Keratinocyte (primary cell): ENCODE measurements around the gene HP1BP3. TPM values are rescaled to one million over a fixed set of nuclear protein-coding genes. Genes with fewer than 3 reads are reported as not detected.
A peak's percentile ranks its signal among the peaks of the same experiment; 100 is the strongest.

Experiments used
- DNase-seq: peaks from one replicate; pipeline ENCODE4 v3.0.0-alpha.2; 2011; ENCODE audit warnings: low read depth, missing footprints, low spot score
- FAIRE-seq: peaks from 2 replicates; lab custom pipeline; 2011; peaks lifted over from hg19 to GRCh38; lab: Jason Lieb, UNC
- H2AFZ ChIP-seq: 2 replicates; pipeline ENCODE4 v1.6.0; 2012; ENCODE audit warnings: low read length, control low read depth, inconsistent platforms; ENCODE audit not compliant: control insufficient read depth
- H3K27ac ChIP-seq: 2 replicates; pipeline ENCODE4 v1.5.1; 2011; ENCODE audit warnings: low read length; ENCODE audit not compliant: control insufficient read depth, insufficient read depth
- H3K27me3 ChIP-seq: 3 replicates; pipeline ENCODE4 v1.6.0; 2011; ENCODE audit warnings: low read length; ENCODE audit not compliant: control insufficient read depth, insufficient read depth; ENCODE audit errors: extremely low read depth
- H3K36me3 ChIP-seq, 2 experiments: 2 replicates in 1 of 2; 3 replicates in 1 of 2; pipeline ENCODE4 v1.5.1; 2011; ENCODE audit warnings: low read length in 2 of 2, mild to moderate bottlenecking in 1 of 2; ENCODE audit not compliant: control insufficient read depth in 2 of 2, insufficient read depth in 2 of 2; ENCODE audit errors: extremely low read depth in 1 of 2
- H3K4me1 ChIP-seq: 3 replicates; pipeline ENCODE4 v1.5.1; 2011; ENCODE audit warnings: low read length; ENCODE audit not compliant: control insufficient read depth, insufficient read depth; ENCODE audit errors: extremely low read depth
- H3K4me2 ChIP-seq: 3 replicates; pipeline ENCODE4 v1.6.0; 2011; ENCODE audit warnings: low read depth, low read length; ENCODE audit not compliant: control insufficient read depth, insufficient read depth; ENCODE audit errors: extremely low read depth
- H3K4me3 ChIP-seq, 3 experiments: fragments of 200-600 bp in 1 of 3; sonication (generic) in 1 of 3; 2 replicates in 2 of 3; 3 replicates in 1 of 3; pipeline ENCODE4 v1.5.1; 2011 to 2016; ENCODE audit warnings: low read length in 3 of 3, mild to moderate bottlenecking in 3 of 3, control low read depth in 2 of 3, inconsistent platforms in 1 of 3, low read depth in 1 of 3, mixed read lengths in 1 of 3, mixed run types in 1 of 3, moderate library complexity in 1 of 3; ENCODE audit not compliant: control insufficient read depth in 2 of 3, insufficient read depth in 2 of 3; ENCODE audit errors: extremely low read depth in 1 of 3
- H3K79me2 ChIP-seq: 2 replicates; pipeline ENCODE4 v1.6.0; 2012; ENCODE audit warnings: low read length; ENCODE audit not compliant: control insufficient read depth, insufficient read depth
- H3K9ac ChIP-seq: 3 replicates; pipeline ENCODE4 v1.6.0; 2011; ENCODE audit warnings: low read length; ENCODE audit not compliant: control insufficient read depth, insufficient read depth; ENCODE audit errors: extremely low read depth
- H3K9me1 ChIP-seq: 3 replicates; pipeline ENCODE4 v1.6.0; 2011; ENCODE audit warnings: low read length; ENCODE audit not compliant: control insufficient read depth, insufficient read depth; ENCODE audit errors: extremely low read depth
- H3K9me3 ChIP-seq: 2 replicates; pipeline ENCODE4 v1.5.1; 2012; ENCODE audit warnings: low read depth, low read length; ENCODE audit not compliant: control insufficient read depth
- H4K20me1 ChIP-seq: 3 replicates; pipeline ENCODE4 v1.6.0; 2011; ENCODE audit warnings: low read length; ENCODE audit not compliant: control insufficient read depth, insufficient read depth; ENCODE audit errors: extremely low read depth
- EZH2 ChIP-seq: IDR thresholded peaks from one replicate; pipeline ENCODE4 v1.6.1; 2012; ENCODE audit warnings: inconsistent platforms, mild to moderate bottlenecking, low read length, moderate library complexity
- dilution Hi-C: fragments of 300-500 bp; cut with MboI; formaldehyde crosslinking; loops from one replicate; pipeline ENCODE4 v1.7.0; 2020; ENCODE audit warnings: low sequenced_read_pairs; ENCODE audit not compliant: extremely low pct_ligation_motif_present
- polyA plus RNA-seq, 5 experiments: library from polyadenylated mRNA; depleted of rRNA in 3 of 5; stranded (reverse) in 3 of 5; stranded (forward) in 1 of 5; unstranded in 1 of 5; fragments of >200 nt; gene quantifications; 1 replicate in 1 of 5; 2 replicates in 3 of 5; 3 replicates in 1 of 5; pipeline versions ENCODE4 v1.2.1 to v1.2.3, GENCODE V29; 2011 to 2012; ENCODE audit warnings: missing spikeins in 2 of 5, low read depth in 1 of 5, low replicate concordance in 1 of 5
- TF ChIP-seq, protein P1 (sequence below), 3 experiments: IDR thresholded peaks in 1 of 3; conservative IDR thresholded peaks in 1 of 3; optimal IDR thresholded peaks in 1 of 3; 2 replicates in 2 of 3; 3 replicates in 1 of 3; pipeline versions ENCODE3 to v1.5.1; 2011; ENCODE audit warnings: low read length in 3 of 3, mild to moderate bottlenecking in 3 of 3, moderate library complexity in 2 of 3, control low read depth in 1 of 3, inconsistent platforms in 1 of 3; ENCODE audit not compliant: insufficient read depth in 2 of 3; ENCODE audit errors: extremely low read depth in 1 of 3

Gene HP1BP3
- polyA plus RNA-seq, 1 donor (not counting 4 experiments of a cell fraction or from before 2014, with no cell fraction given), result 148 TPM

DNA sequence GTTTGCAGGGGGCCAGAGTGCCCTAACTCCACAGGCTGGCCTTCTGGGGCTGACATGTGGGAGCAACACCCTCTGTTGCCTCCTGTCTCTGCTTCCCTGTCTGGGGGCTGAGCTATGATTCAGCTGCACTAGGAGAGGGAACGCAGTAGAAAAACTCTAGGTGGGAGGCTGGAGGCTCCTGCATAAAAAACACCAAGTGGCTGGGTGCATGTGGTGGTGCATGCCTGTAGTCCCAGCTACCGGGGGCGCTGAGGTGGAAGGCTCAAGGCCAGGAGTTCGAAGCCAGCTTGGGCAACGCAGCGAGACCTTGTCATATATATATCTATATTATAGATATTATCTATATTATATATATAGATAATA lies 74.9 kb downstream of the HP1BP3 start:
- H3K4me1 ChIP-seq, result no peaks in the 10 kb centered on the region
- peaks cover 2 to 27% of the 10 kb centered on the region in 2 experiments for H3K36me3 ChIP-seq
- no peak overlapping the region for H3K4me3 ChIP-seq
- H3K79me2 ChIP-seq, result no peaks in the 10 kb centered on the region
- H3K9ac ChIP-seq, result no peak overlapping the region
- H3K27ac ChIP-seq, result no peak overlapping the region
- no peaks in the 10 kb centered on the region for H3K9me3 ChIP-seq
- TF ChIP-seq EZH2, result no peak
- TF ChIP-seq, protein P1, sequence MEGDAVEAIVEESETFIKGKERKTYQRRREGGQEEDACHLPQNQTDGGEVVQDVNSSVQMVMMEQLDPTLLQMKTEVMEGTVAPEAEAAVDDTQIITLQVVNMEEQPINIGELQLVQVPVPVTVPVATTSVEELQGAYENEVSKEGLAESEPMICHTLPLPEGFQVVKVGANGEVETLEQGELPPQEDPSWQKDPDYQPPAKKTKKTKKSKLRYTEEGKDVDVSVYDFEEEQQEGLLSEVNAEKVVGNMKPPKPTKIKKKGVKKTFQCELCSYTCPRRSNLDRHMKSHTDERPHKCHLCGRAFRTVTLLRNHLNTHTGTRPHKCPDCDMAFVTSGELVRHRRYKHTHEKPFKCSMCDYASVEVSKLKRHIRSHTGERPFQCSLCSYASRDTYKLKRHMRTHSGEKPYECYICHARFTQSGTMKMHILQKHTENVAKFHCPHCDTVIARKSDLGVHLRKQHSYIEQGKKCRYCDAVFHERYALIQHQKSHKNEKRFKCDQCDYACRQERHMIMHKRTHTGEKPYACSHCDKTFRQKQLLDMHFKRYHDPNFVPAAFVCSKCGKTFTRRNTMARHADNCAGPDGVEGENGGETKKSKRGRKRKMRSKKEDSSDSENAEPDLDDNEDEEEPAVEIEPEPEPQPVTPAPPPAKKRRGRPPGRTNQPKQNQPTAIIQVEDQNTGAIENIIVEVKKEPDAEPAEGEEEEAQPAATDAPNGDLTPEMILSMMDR (optimal IDR thresholded peaks at IDR 0.05 in 1 of 3, IDR thresholded peaks at IDR 0.05 in 1 of 3, conservative IDR thresholded peaks at IDR 0.05 in 1 of 3; ENCODE audit: extremely low read depth in 1 of 3, insufficient read depth in 2 of 3, low read length in 3 of 3), result no peak
- no peak for DNase-seq
- H3K27me3 ChIP-seq, result no peaks in the 10 kb centered on the region
- no peaks in the 10 kb centered on the region for H3K9me1 ChIP-seq
- H3K4me2 ChIP-seq, result no peak overlapping the region
- H4K20me1 ChIP-seq, result no peaks in the 10 kb centered on the region
- FAIRE-seq, result no peak
- no peak overlapping the region for H2AFZ ChIP-seq
- dilution Hi-C loops, result no loop called here

DNA sequence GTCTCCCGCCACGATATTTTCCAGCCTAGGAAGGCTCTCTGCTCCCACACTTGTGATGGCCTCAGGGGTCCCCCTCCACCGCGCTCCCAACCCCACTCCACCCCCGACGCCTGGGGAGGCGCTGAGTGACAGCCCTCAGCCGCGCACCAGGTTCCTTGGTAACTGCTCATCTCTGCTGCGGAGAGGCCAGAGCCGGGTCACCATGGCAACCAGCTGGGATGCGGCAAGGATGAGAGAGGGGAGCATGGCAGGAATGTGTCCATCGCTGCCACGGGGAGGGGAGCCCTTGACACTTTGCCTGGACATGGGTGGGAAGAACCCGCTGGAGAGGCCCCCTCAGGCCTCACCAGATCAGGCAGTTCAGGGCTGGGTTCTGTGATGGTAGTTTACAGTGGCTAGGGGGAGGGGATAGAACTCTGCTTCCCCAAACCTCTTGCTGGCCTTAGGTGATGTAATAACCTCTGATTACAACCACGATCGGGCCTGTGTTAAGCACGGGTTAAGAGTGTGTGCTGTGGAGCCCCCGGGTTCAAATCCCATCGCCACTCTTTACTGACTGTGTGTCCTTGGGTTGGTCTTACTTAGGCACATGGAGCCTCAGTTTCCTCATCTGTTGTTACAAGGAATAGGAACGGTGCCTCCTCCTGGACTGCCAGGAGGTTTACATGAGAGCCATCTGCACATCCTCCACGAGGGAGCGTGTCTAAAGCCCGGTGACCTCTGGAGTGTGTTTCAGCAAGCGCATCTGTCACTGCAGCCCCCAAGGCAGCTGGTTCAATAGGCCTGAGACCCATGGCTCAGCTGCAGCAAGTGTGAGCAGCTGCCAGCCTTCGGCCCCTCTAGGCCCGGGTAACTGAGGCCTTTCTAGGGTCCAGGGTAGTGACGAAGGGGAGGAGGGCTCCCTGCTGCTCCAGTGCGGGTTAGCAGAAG lies 75.6 kb downstream of the HP1BP3 start:
- FAIRE-seq (no peak), DNase-seq (no peak)
- no peaks in the 10 kb centered on the region for H3K4me1 ChIP-seq
- H3K27me3 ChIP-seq, result no peaks in the 10 kb centered on the region
- no peaks in the 10 kb centered on the region for H3K9me3 ChIP-seq
- no peak overlapping the region for H3K4me2 ChIP-seq
- H2AFZ ChIP-seq, result no peak overlapping the region
- H3K9me1 ChIP-seq, result no peaks in the 10 kb centered on the region
- H3K9ac ChIP-seq, result no peak overlapping the region
- no peaks in the 10 kb centered on the region for H4K20me1 ChIP-seq
- no peak overlapping the region for H3K4me3 ChIP-seq
- dilution Hi-C loops, result no loop called here
- H3K79me2 ChIP-seq, result no peaks in the 10 kb centered on the region
- TF ChIP-seq, protein P1 (optimal IDR thresholded peaks at IDR 0.05 in 1 of 3, IDR thresholded peaks at IDR 0.05 in 1 of 3, conservative IDR thresholded peaks at IDR 0.05 in 1 of 3; ENCODE audit: extremely low read depth in 1 of 3, insufficient read depth in 2 of 3, low read length in 3 of 3), result peak in 1 of 3 experiments; percentile 12
- no peak for TF ChIP-seq EZH2
- H3K27ac ChIP-seq, result no peak overlapping the region
- peaks cover 2 to 31% of the 10 kb centered on the region in 2 experiments for H3K36me3 ChIP-seq
